ENCODE data around the gene PLD1.

DNA sequence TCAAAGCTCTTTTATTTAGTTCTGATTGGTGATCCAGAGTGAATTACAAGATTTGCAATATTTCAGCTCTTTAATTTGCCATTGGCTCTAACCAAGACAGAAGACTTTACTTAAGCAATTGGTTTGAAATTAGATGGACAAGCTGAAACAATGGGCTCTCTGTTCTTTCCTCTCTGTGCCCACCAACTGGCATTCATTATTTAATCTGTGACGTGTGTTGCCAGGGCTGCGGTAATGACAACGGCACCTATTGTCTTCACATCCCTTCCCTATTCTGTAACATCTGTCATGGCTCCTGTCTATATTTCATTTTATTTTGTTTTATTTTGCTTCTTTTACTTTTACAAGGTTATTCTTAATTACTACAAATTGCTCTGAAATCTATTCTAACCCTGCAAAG lies 33.9 kb downstream of the PLD1 start:
- TF ChIP-seq, protein P1, sequence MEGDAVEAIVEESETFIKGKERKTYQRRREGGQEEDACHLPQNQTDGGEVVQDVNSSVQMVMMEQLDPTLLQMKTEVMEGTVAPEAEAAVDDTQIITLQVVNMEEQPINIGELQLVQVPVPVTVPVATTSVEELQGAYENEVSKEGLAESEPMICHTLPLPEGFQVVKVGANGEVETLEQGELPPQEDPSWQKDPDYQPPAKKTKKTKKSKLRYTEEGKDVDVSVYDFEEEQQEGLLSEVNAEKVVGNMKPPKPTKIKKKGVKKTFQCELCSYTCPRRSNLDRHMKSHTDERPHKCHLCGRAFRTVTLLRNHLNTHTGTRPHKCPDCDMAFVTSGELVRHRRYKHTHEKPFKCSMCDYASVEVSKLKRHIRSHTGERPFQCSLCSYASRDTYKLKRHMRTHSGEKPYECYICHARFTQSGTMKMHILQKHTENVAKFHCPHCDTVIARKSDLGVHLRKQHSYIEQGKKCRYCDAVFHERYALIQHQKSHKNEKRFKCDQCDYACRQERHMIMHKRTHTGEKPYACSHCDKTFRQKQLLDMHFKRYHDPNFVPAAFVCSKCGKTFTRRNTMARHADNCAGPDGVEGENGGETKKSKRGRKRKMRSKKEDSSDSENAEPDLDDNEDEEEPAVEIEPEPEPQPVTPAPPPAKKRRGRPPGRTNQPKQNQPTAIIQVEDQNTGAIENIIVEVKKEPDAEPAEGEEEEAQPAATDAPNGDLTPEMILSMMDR (IDR thresholded peaks at IDR 0.05): no peak
- TF ChIP-seq POLR2A (IDR thresholded peaks at IDR 0.05) (no peak), EP300 (IDR thresholded peaks at IDR 0.05) (no peak)
